GM21390 (cell line): ENCODE measurements around the gene SREBF2.
A peak's percentile ranks its signal among the peaks of the same experiment; 100 is the strongest.

Source experiments
- ATAC-seq: cut with Tn5 transposase; IDR thresholded peaks from one replicate; pipeline ENCODE4 v1.9.1; 2021; ENCODE audit not compliant: unreplicated experiment

The SREBF2 gene

DNA sequence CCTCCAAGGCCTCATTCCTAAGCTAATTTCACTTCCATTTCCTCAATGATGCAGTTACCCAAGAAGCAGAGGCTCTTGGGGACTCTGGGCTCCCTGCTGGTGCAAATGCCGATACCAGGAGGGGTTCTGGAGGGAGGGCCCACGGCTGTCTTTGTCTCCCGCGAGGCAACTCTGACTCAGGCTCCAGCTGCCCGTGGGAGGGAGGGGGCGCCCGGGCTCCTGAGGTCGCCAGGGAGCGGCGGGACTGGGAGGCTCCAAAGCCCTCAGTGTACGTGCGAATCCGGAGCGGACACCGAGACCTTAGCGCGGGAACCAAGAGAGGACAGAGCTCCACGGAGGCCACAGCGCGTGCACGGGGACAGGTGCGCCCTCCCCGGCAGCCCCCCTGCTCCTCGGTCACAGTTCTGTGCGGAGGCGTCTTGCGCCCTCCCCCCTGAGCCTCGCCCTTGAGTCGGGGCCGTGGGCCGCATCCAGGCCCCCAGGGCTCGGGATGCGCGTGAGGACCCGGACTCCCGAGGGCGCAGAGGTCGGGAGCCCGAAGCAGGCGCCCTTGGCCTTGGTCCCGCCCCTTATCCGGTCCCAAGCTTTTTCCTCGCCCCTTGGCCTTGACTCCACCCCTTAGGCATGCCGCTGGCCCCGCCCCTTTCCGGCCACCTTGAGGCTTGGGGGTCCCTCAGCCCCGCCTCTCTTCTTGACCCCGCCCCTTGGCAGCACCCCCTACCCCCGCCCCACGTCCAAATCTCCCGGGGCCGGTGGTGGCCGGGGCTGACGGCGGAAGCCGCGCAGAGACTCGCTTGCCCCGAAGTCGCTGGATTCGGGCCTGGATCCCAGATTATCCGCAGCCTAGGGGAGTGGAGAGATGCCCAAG lies 86.7 kb downstream of the SREBF2 start:
- ATAC-seq = peak; percentile 41

DNA sequence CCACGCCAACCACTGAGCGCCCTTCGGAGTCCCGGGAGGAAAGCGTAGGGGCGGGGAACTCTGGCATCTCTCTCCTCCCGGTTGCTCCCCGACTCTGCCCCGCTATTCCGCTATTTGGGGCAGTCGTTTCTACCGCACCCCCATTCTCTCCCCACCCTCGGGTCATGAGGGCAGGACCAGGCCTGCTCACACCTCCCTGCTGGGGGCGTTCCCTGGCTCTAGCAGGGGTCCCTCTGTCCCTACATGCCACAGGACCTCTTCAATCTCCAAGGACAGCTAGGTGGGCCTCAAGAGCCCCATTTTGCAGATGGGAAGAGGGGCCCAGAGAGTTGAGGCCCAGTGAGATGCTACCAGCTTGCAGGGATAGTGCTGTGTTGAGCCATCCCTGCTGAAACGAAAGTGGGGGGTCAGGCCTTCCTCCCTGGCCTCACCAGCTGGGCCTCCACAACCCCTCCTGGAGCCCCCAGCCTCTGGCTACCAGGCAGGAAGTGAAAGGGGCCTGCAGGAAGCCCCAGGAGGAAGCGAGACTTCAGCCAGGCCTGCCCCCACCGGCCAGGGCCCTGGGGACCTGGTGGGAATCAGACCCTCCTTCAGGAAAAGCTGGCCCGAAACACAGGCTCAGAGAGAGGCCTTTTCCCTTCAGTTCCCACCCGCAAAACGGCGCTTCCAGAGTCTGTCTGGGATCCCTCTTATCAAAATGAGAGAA lies 87.5 kb downstream of the SREBF2 start:
- peak; percentile 16 for ATAC-seq

DNA sequence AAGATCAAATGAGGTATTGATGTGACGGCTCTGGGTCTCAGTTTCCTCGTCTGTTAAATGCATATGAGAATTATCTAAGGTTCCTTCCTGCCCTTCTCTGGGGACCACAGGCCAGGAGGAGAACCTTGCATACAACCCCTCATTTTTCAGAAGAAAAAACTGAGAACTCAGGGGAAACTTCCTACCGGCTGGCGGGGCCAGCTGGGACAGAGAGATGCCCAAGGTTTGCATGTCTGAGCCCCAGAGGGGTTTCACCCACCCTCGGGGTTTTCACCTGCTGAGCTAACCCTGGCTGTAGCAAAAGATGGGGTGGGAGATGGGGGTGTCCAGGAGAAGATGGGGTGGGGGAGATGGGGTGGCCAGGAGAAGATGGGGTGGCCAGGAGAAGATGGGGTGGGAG lies 89.4 kb downstream of the SREBF2 start:
- ATAC-seq = no peak

DNA sequence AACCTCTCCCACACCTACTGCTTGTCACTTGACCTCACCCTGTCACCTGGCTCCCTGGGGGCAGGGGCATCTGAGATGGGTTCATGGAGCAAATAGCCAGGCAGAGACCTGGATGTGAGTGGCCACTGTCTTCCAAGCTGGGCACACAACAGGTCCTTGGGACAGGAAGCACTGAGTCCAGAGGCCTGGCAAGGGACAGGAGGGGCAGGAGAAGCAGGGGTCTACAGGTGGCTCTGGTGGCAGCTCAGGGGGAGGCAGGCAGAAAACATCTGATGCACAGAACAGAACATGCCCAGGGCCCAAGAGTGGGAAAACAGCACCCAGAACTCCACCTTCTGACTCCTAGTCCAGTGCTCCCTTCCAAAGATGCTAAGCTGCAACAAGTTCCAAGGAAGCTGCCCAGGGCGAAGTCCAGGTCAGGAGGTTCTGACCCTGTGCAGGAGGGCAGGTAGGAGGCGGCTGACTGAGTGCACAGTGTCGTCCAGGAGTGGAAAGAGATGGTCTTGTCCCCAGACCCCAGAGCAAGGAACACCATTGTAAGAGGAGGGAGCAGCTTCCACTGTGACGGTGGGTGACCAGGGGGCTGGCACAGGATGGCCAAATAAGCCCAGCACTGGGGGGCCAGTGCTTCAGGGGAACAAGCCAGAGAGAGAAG lies 90.2 kb downstream of the SREBF2 start:
- no peak for ATAC-seq

DNA sequence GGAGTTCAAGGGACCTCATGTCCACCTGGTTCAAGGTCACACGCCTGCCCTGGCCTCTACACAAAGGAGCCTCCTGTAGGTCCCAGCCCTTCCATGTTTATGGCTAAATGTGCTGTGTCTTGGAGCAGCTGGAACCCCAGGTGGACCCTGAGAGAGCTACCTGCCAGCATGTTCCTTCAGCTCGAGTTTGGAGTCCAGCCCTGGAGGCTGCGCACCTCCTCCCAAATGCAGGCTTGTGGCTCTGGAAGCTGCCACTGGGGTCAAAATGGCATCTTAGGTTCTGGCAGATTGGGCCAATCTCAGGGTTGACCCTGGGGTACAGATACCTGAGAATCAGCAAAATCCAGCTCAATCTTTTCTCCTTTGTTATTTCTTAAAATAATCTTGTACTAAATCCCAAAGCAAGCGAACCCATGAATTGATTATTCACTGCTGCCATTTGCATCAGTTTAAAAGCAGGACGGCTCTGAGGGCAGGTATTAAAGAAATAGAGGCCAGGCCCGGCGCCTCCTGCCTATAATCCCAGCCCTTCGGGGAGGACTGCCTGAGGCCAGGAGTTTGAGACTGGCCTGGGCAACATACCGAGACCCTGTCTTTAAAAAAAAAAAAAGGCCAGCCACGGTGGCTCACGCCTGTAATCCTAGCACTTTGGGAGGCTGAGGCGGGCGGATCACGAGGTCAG lies 90.8 kb downstream of the SREBF2 start:
- ATAC-seq = no peak

DNA sequence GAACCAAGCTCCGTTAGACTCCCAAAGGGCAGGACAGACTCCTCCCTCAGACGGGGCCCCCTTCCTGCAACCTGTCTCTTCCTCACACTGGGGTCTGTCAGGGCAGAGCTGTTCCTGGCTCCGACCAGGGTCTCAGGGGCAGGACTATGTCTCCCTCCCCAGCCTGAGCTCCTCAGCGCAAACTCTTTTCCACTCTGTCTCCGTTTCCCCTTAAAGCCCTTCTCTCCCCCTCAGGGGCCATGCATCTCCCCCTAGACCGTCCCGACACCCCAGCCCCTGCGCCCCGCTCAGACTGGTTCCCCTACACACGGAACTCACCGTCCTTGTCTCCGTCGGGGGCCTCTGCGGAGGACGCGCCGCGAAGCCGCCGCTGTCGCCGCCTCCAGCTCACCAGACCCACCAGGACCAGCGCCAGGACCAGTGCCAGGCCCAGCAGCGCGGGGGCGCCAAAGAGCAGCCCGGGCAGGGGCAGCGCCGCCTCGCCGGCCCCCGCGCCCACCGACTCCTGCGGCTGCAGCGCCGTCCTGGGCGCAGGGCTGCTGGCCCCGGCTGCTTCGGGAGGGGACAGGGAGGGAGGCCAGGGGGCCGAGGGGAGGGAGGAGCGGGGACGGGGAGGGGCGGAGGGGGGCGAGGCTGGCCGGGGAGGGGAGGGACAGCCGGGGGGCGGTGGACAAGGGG lies 93.0 kb downstream of the SREBF2 start:
- no peak for ATAC-seq

DNA sequence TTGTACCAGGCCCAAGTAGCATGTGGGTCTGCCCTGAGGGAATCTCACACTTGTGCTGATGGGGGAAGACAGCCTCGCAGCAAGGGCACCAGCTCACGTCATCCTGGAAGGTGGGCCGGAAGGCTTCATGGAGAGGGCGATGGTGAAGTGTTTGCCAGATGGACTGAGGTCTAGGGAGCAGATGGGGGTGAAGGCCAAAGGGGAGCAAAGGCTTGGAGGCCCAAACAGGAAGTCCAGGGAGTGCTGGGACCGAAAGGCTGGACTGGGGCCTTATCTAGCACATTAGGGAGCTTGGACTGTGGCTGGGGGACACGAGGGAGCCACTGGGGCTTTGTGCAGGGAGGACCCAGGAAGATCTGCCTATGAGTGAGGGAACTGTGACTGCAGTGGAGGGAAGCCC lies 94.9 kb downstream of the SREBF2 start:
- no peak for ATAC-seq

DNA sequence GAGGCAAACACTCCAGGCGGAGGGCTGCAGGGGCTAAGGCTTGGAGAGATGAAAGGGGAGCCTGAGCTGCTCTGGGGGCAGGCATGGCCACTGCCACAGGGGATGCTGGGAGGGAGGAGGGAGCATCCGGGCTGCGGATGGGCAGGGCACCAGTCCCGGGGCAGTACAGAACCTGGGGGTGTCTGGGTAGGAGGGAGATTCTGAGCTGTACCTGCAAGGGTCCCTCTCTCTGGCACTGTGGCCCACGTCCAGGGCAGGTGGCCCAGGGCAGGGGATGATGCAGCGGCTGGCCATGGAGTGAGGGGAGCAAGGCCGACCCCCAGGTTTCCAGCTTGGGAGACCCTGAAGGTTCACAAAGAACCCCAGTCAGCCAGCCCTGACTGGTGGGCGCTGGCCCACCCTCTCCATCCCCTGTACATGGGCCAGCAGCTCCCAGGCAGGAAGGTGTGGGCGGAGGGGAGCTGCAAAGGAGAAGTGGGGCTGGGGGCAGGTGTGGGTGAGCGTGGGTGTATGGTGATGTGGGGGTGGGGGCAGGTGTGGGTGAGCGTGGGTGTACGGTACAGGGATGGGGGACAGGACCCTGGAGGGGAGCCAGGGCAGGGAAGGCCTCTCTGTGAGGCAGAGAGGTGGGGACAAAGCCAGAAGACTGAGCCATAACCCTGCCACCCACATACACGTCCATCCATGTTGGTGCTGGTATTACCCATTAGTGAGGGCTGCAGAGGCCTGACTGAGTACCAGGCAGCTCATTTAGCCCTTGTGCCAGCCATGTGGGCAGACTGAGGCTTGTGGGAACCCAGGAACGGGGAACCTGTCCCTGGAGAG lies 95.9 kb downstream of the SREBF2 start:
- no peak for ATAC-seq

DNA sequence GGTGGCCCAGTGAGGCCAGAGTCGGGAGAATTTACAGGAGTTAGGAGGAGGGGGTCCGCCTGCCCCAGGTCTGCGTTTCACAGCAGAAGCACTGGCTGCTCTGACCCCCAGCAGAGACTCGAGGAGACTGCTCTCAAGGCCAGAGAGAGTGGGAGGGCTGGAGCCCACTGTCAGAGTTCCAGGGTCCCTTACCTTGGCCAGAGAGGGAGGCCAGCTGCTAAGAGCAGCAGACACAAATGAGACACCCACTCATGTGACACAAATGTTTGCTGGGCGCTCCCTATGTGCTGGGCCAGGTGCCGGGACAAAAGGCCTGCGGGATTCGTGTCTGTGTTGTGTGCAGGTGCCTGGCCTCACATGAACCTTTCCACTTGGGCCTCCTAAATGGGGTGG lies 96.5 kb downstream of the SREBF2 start:
- no peak for ATAC-seq

DNA sequence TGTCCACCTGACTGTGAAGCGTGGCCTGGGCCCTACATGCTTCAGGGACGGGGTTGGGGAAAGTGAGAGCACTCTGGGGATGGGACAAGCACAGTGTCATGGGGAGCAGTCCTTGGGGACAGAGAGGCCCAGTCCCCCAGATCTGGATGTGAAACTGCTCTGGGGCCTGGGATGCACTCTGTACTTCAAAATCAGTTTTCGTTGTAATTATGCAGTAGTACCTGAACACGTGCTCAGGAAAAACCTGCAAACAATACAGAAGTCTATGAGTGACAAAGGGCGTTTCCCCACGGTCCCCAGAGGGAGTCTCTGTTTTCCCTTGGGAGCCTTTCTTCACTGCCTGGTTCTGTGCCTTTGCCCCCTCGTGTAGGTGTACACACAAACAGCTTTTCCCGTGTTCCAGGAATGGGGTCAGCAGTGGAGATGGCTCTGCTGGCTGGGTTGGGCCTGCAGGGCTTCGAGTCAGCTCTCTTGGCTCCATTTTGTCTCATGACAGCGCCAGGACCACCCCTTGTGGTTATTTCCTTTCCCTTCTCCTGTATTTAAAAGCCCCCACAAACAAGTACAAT lies 98.9 kb downstream of the SREBF2 start:
- no peak for ATAC-seq

DNA sequence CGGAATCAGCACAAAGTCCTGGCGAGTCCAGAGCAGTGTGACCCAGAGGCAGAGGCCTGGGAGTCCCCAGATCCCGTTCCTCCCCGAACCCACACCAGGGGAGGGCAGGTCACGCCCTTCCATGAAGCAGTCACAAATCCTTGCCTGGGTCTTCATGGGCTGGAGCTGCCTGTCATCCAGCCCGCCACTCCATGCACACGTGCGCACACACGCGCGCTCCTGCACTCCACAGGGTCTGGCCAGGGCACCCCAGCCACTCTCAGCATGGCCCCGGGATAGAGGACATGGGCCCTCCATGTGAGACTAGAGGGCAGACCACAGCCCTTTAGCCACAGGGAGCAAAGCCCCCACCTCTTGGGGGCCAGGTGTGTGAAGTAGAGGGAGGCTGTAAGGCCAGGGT lies 99.4 kb downstream of the SREBF2 start:
- ATAC-seq = no peak

DNA sequence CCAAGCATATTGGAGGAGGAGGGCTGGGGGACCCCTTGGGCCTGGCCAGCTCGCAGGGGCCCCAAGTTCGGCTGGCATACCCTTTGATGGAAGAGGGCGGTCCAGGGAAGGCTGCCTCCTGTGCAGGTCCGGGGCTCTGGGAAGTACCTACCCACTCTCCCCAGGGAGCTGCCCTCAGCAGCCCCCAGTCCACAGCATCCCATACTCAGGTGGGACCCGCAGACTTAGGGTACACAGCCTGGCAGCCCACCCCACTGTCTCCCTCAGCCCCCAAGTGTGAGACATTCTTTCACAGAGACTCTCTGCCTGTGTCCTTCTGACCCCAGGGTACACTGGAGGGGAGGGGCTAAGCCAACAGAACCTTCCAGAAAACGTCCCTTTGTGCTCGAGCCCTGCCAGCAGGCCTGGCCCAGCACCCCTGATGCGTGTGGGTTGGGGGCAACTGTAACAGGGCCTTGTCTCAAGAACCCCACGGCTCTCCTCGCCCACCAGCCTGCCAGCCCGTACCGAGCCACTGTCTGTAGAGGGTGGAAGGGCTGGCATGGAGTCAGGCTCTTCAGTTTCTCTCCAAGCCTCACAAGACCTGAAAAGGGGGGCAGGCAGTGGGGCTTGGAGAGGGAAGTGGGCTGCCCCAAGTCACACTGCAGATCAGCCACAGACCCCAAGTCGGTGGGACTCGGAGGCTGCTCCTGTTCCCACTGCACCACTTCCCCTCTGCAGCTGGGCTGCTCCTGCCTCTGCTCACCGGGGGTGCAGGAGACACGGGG lies 100.7 kb downstream of the SREBF2 start:
- no peak for ATAC-seq

DNA sequence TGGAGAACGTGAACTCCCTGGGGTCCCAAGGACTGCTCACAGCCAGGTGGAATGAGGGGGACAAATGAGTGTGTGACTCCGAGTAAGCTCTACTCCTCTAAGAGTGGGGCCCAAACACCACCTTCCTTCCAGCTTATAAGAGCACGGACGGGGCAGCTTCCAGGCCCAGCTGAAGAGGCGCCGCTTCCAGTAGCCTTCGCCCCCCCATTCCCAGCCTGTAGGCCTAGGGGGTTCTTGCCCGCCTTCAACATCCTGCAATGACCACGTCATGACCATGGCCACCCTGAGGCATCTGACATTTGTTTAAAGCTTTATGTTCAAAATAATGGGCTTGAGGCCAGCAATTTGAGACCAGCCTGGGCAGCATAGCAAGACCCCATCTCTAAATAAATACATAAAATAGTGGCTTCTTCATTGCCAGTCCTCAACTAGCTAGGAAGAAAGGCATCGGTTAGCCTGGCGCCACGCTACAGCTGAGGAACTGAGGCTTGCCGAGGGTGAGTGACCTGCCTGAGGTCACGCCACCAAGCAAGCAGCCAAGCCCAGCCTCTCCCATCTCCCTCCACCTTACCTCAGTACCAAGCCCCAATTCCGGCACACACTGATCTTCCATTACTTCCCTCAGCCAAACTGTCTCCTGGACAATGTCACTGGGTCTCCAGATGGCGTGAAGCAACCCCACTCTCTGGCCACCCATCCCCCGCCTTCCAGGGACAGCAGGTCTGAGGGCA lies 101.5 kb downstream of the SREBF2 start:
- no peak for ATAC-seq

DNA sequence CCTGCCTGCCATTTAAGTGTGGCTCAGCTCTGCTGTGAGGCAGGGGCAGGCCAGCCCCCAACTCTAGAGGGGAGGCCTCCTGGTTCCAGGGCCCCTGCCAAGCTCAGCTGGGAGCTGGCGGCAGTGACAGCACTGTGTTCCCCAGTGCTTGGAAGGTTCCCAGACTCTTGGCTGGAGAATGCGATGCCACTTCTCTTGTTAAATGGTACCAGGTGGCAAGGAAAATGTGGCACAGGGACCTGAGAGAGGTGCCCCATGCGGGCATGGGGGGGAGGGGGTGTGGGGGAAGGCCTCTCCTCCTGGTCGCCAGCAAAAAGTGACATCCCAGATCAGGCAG lies 102.1 kb downstream of the SREBF2 start:
- ATAC-seq = no peak

DNA sequence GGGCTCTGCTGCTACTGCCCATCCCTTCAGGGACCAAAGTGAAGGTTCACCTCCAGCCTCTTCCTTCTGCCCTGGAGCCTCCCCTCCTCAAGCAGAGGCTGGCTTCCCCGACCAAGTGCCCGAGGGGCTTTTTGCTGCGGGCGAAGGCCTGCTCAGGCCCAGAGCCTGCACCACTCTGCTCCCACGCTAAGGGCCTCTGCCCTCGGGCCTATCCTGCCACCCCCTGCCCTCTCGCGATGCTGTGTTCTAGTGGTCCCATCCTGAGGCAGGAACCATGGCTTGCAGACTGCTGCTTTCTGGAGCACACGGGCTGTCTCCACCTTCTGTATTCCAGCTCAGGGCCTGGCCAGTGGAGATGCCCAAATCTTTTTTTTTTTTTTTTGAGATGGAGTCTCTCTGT lies 102.6 kb downstream of the SREBF2 start:
- ATAC-seq = no peak

DNA sequence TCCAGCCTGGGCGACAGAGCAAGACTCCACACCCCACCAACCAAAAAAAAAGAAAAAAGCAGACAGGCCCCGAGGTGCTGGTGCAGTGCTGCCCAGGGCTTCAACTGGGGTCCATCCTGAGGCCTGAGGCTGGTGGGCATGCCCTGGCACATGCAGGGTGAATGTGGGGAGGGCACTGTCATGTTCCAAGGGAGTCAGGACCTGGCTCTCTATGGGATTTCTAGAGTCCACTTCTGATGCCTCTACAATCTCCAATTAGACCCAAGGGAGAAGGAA lies 103.9 kb downstream of the SREBF2 start:
- no peak for ATAC-seq

DNA sequence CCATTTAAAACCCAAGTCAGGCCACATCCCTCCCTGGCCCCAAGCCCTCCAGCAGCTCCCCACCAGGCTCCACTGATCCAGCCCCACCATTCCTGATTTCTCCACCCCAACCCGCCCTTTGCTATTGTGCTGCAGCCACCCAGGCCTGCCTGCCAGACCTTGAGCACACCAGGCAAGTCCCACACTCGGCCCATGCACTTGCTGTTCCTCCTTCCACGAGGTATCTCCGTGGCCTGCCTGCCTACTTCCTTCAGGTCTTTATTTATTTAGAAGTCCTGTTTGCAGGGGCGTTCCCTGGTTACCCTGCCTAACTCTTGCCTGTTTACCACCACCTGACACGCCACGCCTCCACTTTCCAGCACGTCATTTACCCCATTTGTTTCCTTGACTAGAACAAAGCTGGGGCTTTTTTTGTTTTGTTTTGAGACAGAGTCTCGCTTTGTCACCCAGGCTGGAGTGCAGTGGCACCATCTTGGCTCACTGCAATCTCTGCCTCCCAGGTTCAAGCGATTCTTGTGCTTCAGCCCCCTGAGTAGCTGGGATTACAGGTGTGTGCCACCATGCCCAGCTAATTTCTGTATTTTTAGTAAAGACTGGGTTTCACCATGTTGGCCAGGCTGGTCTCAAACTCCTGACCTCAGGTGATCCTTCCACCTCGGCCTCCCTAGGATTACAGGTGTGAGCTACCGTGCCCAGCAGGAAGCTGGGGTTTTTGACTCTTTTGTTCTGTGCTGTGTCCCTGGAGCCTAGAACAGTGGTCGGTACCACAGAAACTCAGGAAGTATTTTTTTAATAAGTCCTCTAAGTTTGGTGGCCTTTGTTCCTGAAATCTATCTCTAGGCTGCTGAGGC lies 107.3 kb downstream of the SREBF2 start:
- peak; percentile 48 for ATAC-seq
